Inflammatory macrophage treated with lipopolysaccharide for 4 hours (primary cell): ENCODE data around the gene NUCKS1.
"Not testable (repeated sequence)": the region's sequence is repeated elsewhere in the genome, so short reads cannot be mapped to it uniquely, and the experiment has no call there.

ENCODE experiments used
- DNase-seq: peaks from one replicate; pipeline ENCODE4 v3.0.0-alpha.2; 2020

NUCKS1 gene

DNA sequence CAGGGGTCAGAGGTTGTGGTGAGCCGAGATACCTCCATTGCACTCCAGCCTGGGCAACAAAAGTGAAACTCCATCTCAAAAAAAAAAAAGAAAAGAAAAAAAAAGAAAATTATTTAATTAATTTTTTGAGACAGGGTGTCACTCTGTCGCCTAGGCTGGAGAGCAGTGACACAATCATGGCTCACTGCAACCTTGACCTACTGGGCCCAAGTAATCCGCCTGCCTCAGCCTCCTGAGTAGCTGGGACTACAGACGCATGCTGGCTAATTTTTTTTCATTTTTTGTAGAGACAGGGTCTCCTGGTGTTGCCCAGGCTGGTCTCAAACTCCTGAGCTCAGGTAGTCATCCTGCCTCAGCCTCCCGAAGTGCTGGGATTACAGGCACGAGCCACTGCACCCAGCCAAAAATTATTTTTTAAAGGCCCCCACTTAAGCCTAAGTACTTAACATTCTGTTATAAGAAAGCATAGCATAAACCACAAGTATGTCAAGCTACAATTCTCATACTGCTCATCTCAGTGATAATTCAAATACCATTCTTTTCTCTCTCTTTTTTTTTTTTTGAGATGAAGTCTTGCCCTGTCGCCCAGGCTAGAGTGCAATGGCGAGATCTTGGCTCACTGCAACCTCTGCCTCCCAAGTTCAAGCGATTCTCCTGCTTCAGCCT is 19.9 kb downstream of the NUCKS1 start:
- DNase-seq: no peak

DNA sequence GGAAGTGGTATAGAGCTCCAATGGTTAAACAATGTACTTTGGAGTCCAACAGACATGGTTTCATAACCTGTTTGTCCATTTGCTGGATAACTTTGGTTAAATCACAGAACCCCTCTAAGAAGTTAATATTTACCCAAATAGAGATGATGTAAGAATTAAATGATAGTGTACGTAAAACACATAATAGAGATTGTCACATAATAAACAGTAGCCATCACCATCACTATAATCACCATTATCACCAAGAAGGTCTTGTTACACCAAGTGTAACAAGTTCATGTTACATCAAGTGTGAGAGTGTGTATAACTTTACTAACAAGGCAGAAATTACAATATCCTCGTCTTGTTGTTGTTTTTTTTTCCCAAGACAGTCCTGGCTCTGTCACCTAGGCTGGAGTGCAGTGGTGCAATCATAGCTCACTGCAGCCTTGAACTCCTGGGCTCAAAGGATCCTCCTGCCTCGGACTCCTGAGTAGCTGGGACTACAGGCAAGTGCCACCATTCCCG is 23.3 kb downstream of the NUCKS1 start:
- no peak for DNase-seq

DNA sequence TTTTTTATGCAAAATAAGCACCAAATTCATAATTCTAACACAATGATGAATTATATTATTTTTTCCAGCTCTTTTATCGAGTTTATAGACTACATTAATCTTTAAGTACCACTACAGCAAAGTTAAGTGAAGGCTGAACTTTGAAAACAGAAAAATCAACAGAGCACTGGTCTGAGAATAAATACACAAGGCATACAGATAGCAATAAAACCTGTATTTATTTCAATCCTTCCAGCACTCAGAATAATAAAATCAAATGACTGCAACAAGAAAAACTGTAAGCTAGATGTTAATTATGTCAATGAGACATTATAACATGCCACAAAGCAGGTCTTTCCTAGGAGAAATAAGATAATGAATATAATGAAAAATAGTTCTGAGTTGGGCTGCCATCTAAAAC is 24.5 kb downstream of the NUCKS1 start:
- DNase-seq: no peak

DNA sequence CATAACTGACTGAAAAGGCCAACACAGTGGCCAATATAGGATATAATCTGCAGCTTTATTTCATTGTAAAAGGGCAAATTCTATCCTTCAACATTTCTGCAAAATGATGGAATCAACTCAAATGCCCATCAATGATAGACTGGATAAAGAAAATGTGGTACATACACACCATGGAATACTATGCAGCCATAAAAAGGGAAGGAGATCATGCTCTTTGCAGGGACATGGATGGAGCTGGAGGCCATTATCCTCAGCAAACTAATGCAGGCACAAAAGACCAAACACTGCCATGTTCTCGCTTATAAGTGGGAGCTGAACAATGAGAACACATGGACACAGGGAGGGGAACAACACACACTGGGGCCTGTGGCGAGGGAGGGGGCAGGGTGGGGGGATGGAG is 29.2 kb downstream of the NUCKS1 start:
- not testable (repeated sequence) for DNase-seq

DNA sequence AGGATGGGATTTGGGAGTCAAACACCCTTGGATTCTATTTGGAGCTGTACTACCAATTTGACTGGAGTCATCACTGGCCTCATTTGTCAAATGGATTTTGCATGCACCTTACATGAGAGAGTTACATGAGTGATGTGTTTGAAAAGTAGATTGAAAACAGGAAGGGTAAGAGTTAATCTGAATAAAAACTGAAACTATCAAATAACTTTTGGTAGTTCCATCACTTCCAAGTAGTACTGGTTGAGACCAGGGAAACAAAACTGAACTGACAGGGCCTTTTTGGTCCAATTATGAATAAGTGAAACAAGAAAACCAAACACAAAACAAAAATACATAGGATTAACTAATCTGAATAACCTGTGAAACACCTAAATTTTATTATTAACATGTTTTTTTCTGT is 30.2 kb downstream of the NUCKS1 start:
- DNase-seq: peak; percentile 30

DNA sequence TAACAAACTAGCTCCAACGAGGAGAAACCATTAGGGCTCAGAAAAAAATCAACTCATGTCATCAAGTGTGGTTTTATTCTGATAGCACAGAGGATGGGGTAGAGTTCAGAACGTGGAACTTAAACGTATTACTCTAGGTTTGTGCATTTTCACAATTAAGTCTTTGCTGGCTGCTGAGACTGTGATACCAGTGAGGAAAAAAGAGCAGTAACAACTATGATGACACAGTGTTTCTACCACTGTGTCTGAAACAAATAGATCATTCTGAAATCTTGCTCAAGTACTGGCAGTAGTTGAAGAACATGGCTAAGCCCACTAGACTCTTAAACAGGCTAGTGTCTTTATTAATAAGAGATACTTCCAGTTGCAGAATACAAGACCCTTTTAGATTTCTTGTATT is 31.0 kb downstream of the NUCKS1 start:
- no peak for DNase-seq

DNA sequence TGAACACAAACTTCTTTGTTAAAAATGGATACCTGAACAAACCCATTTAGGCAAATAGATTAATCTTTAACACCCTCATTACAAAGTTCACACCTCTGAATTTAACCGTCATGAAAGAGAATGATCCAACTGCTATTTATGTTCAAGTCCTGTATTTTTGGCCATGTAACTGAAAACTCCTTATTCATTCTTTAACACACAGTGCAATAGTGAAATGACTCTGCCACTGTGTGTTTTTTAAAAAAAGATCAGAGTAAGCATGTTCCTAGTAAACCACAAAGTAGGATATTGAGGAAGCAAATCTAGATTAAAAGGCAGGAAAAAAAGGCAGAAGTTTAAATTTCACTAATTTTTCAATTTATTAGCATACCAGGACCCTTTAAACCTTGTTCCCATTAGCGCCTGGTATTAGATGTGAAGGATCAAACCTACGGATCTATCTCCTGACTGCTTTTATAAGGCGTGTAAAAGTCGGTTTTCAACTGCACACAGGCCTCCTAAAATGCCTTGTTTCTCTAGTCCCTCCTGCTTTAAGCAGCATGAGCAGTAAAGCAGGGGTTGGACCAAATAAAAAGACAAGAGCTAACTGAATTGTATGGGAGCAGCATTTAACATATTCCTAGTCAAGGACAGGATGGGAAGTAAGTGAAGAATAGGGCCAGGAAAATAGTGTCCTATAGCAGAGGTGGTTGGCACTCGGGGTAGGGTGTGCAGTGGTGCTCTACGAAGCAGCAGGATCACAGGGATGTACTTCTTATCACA is 33.4 kb downstream of the NUCKS1 start:
- peak; percentile 23 for DNase-seq

DNA sequence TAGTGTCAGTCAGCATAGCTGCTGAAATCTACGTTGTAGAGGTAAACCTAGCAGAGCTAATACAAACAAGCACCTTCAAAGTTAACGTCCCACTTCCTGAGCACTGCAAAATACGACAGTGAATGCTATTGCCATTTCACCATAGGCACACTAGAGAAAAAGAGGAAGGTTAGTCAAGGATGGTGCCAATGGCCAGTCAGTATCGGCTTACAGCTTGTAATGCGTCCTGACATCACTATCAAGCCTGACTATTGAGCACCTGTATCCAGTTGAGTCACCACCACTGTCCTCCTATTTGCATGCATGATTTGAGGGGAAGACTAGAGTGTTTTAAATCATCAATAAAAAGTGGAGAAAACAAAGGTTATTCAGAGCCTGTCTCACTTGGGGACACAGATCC is 34.4 kb downstream of the NUCKS1 start:
- peak; percentile 69 for DNase-seq

DNA sequence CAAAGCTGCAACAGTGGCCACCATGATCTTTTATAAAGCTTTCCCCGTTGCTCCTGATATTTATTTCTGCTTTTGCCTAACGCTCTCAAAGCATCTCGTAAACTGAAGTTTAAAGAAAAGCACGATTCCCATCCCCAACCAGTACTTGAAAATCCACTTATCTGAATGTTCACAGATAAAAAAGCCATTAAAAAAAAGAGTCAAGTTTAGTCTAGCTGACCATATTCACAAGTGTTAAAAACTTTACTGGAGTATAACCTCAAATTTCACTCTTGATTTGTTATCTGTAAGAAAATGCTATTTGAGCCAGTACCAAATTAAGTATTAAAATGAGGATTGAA is 35.1 kb downstream of the NUCKS1 start:
- no peak for DNase-seq

DNA sequence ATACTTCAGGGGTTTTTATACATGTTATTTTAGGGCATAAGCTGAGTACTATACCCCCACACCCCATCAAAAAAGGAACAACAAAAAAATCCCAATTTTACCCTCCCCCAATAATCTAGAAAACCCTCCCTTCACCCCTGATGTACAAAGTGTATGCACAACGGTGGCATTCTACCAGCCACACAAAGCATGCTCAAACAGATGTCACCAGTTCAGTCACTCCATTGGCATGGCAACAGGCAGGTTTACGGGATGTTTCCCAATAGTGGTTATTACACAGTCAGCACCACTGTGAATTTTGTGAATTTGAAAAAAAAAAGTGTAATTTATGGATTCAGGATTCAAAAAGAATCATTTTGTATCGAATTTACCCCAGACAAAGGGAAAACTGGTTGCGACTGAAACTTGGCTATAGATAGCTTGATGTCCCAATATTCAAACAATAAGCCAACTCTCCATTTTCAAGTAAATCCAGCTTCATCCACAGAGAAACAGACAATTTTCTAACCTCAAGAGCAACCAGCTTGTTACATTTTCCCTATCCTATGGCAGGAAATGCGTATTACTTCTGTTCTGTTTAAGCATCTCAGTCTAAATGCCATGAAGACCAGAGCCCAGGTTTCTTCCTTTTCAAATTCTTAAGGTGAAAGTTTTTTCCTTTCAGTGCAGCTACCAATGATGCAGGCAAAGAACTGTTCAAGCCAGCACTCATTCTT is 35.6 kb downstream of the NUCKS1 start:
- DNase-seq: peak; percentile 47

DNA sequence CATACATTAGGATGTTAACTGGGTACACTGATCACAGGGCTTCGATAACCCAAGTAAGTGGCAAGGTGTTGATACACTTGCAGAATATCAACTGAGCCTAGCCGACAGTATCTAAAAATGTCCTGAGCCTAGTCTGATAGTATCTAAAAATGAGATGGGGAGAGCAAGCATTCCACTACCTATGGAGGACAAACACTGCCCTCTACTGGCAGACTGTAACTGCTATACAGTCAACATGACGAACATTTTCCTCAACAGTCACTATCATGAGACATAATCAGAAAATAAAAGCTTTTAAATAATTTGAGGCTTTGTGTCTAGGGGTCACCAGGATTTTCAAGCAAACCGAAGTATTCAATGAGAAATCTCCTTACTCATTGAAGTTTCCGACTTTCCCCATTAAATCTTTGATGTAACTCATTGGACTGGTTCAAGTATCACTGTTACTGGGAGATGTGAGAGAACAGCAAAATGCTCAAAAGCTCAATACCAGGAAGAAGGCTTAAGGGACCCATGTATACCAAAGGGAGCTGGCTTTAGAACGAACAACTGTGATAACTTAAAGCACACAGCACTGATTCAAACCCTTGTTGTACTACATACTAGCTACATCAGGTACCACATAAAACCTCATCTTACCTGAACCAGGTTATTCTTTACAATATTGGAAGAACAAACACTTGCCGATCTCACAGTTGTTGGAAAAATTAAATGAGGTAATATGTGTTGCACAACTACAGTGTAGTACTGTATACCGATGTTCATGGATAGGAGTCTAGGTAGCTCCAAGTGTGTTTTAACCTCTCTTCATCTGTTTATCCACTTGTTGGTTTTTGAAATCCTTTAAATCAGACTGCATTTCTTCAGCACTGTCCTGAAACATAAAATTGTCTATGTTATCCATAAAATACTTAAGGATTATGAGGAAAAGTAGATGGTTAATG is 38.6 kb downstream of the NUCKS1 start:
- DNase-seq: peak; percentile 88

DNA sequence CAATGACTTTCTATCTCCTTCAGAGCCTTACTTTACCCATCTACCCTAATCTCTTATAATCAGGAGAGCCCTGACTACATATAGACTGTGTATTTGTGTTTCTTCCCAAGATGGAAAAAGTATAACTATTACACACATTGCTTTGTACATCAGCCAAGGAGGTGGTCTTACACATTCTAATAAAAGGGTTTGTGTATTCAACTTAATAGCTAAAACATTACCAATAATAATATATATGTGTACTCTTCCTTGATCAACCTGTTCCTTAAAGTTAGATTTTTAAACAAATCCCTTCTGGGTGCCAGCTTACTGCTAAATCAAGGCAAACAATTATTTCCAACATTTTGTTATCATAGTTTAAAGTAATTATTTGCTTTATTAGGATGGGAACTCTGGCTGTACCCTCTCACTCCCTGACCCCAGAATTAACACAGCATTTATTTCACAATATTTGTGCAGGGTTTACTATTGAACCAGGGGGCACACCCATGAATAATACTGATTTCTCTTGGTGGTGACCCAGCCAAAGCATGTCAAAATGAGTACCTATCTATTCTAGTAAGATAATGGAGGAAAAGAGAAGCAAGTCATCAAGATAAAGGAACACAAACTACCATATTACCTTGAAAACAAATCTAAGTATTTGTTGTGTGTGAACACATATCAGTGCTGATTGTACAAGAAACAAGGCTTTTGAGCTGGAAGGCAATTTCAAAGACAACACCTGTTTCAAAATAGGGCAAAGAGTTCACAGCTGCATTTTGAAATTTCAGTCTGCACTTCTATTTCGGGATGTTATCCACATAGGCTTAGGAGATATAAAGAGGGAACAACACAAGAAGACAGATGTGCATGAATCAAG is 39.5 kb downstream of the NUCKS1 start:
- DNase-seq: no peak

DNA sequence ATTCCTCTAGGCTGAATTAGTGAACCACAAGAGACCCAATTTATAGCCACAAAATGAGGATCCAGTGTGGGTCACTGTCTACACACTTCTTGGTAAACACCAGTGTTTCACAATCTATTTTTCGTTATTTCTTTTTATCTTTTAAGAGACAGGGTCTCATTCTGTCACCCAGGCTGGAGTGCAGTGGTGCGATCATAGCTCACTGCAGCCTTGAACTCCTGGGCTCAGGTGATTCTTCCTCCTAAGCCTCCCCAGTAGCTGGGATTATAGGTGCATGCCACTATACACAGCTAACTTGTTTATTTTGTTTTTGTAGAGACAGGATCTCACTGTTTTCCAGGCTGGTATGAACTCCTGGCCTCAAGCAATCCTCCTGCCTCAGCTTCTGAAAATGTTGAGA is 40.3 kb downstream of the NUCKS1 start:
- DNase-seq: no peak

DNA sequence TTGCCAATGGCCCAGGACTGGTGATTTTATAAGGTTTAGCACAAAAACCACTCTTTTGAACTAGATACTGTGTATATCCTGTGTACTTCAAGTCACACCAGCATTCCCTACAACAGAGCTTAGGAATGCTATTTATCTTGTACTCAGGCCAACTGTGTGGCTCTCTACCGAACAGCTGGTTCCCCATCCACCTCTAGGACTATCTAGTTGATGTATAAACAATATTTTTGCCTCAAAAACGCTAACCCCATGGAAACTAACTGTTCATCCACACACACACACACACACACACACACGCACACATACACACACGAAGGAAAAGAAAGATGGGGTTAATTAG is 41.0 kb downstream of the NUCKS1 start:
- no peak for DNase-seq

DNA sequence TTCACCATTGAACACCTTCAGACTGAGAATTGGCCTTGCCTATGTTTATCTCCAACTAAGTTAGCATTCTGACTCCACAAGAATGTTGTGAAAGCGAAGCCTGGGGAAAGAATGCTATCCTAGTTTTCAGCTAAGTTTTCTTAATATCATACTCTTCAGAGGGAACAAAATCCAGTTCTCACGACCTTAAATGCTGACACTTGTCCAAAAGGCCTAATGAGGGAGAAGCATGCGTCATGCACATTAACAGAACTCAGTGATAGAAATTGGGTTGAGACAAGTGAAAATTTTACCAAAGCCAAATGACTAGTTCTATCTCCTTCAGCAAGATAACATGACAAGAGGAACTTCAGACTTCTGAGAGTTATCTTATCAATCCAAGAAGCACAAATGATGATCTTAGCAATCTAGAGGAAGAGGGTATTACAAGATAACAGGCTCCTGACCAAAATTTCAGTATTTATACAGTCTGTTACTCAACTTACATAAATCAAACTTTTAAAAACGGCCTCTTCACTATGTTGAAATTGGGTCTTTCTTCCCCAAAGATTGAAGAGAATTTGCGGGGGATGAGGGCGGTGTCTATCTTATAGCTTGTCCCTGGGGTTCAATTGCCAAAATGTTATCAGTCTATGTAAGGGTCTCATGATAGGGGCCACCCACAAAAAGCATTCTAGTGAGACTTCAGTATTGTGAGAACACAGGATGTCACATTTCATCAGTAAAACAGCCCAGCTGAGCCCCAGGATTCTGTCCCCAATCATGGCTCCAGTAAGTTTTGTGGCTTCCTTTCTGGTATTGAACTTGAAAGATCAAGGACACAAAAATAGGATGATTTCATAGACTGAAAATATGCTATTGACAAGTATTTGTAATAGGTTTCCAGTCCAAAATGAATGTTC is 43.1 kb downstream of the NUCKS1 start:
- peak; percentile 60 for DNase-seq

DNA sequence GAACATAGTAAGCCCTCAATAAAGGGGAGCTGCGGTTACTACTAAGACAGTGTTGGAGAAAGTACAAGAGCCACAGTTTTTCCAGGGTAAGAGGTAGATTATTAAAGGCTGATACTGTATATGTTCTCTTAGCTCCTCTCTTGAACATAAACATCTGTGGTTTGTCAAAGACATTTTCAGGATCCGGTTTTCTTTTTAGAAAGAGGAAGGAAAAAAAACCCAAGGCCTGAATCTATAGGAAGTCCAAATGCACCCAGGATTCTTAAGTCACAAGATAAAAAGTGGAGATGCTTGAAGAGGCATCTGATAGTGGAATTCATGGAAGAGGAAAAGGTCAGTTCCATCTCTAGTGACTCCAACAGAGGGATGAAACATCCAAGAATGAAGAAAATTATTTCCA is 45.1 kb downstream of the NUCKS1 start:
- DNase-seq: peak; percentile 66

DNA sequence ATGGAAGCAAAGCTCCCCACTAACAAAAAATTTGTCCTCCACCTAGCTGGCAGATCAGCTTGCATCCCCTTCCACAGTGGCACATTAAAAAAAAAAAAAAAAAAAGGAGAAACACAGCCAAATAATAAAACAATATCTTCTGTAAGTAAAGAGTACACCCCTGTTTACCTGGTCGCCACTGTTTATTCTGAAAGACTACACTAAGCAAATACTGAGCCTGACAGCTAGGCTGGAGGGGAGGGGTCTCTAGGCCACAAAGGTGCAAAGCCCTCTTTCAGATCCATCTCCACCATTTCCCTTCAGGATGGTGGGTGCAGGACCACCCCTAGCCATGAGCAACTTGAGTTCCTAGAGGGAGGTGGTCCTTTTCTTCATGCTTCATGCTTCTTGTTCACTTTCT is 46.9 kb downstream of the NUCKS1 start:
- DNase-seq: no peak

DNA sequence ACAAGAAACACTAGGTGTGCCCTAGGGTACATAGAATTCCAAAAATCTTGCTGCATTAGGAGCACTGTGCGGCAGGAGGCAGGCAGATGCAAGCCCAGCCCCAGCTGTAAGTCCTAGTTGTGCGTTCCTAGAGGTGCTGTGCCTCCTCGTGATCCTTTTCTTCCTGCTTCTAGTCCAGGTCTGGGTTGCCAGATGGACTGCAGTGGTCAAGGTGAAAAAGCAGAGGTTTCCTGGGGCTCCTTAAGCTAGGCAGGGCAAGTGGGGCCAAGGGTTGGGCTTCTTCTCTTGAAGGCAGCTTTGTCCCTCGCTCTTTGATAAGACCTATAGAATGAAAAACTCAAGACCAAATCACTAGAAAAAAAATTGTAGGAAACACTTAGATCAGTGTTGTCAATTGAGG is 48.1 kb downstream of the NUCKS1 start:
- DNase-seq: no peak

DNA sequence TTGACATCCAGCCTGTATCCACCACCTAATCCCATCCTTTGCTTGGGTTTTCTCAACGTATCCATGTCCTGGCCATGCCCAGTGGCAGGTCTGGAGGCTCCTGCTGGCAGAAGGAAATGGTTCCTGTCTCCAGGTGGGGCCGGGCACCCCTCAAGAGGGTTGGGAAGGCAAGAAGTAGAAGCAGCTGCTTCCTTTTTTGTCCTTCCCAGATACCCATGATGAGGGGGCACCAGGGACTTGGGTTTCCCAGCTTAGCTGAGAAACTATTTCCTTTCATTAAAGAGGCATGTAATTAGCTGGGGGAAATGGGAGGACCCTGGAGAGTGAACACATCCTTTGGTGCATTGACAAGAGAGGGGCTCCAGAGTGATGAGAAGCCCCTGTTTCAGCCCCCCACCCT is 48.6 kb downstream of the NUCKS1 start:
- no peak for DNase-seq

DNA sequence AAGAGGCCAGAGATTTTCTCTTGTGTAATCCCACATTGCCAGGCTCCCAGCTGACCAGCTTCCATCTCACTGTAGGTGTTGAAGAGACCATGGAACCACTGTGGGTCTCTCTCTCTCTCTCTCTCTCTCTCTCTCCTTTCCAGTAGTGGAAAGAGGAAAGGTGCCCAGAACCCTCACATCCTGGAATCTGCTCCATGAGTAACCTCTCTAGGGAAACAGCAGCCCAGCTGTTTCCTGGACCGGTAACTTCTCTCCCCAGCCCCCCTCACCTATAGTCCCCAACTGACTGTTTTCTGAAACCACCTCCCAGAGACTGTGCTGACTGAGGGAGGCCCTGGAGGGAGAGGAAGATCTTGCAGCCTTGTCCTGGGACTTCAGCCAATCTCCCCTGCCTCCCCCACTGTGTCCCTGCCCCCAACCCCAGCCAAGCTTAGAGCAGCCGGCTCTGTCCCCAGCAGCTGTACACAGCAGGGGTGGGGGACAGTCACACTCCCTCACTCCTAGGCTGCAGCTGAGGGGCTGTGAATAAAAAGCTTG is 49.0 kb downstream of the NUCKS1 start:
- no peak for DNase-seq

DNA sequence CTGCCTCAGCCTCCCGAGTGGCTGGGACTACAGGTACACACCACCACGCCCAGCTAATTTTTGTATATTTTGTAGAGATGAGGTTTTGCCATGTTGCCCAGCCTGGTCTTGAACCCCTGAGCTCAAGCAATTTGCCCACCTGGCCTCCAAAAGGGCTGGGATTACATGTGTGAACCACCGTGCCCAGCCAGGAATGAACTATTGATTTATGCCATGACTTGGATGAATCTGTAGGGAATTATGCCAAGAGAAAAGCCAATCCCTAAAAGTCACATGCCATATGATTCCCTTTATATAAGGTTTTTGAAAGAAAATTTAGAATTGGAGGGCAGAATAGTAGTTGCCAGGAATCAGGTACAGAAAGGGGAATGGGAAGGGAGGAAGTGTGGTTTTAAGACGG is 50.6 kb downstream of the NUCKS1 start:
- DNase-seq: no peak
